GM10266 (cell line): ENCODE results near the gene CCNQ.
A peak's percentile ranks its signal among the peaks of the same experiment; 100 is the strongest.

Experiments
- DNase-seq: peaks from one replicate; pipeline ENCODE4 v3.0.0; 2012; ENCODE audit errors: extremely low spot score
- CTCF ChIP-seq: IDR thresholded peaks from 2 replicates; pipeline ENCODE4 v1.5.1; 2012; ENCODE audit warnings: mild to moderate bottlenecking, low read depth; ENCODE audit not compliant: control insufficient read depth, insufficient read depth; ENCODE audit errors: missing control alignments

The CCNQ gene

DNA sequence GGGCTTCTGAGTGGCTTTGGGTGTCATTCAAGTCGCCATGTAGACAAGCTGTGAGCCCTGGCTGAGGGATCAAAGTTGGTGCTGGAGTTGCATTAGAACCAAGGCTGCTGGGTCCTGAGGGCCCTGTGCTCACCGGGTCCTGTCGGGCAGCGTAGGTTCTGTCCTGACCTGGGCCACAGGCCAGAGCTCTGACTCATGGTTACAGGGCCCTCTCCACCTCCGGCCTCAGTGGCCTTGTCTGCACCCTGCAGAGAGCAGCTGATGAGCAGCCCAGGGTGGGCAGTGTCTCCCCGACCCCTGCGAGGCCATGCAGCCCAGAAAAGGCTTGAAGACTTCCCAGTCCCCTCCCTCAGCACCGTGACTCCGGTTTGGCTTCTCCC is 59.0 kb downstream of the CCNQ start:
- TF ChIP-seq CTCF = no peak
- DNase-seq = no peak

DNA sequence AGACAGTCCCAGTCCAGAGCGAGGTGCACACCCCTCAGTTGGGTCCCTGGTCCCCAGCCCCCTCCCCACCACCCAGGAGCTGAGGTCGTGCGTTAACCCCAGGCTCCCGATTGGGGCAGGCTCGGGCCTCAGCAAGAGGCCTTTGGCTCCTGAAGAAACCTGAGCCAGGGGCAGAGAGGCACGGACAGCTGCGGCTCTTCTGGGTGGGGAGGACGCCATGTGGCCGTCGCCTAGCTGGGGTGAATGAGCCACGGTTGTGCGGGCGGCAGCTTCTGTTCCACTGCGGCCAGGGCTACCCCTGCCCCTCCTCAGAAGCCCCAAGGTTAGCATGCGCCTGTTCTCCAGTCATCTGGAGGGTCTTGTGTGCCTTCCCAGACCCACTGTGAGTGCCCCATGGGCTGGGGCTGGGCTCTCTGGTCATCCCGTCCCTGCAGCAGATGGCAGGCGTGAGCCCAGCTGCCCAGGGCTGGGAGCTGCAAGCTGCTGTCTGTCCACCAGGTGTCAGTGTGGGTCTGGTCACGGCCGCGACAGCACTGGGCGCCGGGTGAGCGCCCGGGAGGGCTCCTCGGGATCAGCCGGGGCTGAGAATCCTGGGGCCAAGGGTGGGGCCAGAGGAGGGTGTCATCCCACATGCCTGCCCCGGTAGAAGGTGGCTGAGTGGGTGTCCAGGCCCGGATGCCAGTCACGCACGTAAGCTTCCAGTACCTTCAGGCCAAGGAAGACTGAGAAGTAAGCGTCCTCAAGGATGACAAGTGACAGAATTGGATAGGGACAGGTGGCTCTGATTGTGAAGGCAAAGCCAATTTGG is 59.6 kb downstream of the CCNQ start:
- peak; percentile 88 for TF ChIP-seq CTCF
- DNase-seq = peak; percentile 71

DNA sequence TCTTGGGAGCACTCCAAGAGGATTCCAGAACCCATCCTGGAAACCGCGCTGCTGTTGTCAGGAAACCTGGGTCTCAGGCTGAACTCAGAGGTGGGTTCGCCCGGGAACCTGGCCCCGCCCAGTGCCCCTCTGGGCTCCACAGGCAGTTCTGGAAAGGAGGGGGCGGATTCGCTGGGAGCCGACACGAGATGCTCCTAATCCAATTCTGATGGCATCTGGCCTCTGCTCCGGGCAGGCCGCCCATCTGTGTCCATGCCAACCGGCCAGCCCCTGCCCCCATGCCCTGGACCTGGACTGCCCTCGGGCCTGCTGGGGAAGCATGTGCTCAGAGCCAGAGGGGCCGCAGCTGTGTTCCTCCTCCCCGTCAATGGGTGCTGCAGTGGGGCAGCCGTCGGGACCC is 60.5 kb downstream of the CCNQ start:
- DNase-seq = no peak
- TF ChIP-seq CTCF = no peak
